ENCODE results near the gene IL22RA1.

IL22RA1 gene

DNA sequence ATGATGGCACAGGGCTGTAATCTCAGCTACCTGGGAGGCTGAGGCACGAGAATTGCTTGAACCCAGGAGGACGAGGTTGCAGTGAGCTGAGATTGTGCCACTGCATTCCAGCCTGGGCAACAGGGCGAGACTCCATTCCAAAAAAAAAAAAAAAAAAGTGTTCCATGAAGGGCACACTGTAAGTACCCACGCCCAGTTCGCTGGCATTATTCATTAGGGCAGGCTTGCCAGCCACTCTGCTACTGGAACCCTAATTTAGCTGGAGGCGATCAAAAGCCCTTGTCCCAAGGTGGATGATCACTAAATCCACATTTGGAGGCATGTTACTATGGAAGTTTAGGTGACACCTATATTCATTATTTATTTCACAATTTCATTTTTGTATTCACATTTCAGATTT lies 39.1 kb upstream of the IL22RA1 start:
- no peaks in the 10 kb centered on the region for H3K4me1 ChIP-seq
- no peak overlapping the region for H3K4me3 ChIP-seq (ENCODE audit: low read depth, low read length)
- TF ChIP-seq, protein P1, sequence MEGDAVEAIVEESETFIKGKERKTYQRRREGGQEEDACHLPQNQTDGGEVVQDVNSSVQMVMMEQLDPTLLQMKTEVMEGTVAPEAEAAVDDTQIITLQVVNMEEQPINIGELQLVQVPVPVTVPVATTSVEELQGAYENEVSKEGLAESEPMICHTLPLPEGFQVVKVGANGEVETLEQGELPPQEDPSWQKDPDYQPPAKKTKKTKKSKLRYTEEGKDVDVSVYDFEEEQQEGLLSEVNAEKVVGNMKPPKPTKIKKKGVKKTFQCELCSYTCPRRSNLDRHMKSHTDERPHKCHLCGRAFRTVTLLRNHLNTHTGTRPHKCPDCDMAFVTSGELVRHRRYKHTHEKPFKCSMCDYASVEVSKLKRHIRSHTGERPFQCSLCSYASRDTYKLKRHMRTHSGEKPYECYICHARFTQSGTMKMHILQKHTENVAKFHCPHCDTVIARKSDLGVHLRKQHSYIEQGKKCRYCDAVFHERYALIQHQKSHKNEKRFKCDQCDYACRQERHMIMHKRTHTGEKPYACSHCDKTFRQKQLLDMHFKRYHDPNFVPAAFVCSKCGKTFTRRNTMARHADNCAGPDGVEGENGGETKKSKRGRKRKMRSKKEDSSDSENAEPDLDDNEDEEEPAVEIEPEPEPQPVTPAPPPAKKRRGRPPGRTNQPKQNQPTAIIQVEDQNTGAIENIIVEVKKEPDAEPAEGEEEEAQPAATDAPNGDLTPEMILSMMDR (IDR thresholded peaks at IDR 0.05) = no peak
- no peaks in the 10 kb centered on the region for H3K79me2 ChIP-seq
- no peaks in the 10 kb centered on the region for H3K36me3 ChIP-seq (ENCODE audit: control insufficient read depth, insufficient read depth, low read length)
- H3K9ac ChIP-seq = no peak overlapping the region
- H3K9me3 ChIP-seq (ENCODE audit: control insufficient read depth, low read length) = no peaks in the 10 kb centered on the region
- no peak overlapping the region for H3K4me2 ChIP-seq (ENCODE audit: low read length)
- no peak overlapping the region for H2AFZ ChIP-seq
- no peak overlapping the region for H3K27ac ChIP-seq
- H3K27me3 ChIP-seq (ENCODE audit: control insufficient read depth, insufficient read depth, low read length) = no peaks in the 10 kb centered on the region

DNA sequence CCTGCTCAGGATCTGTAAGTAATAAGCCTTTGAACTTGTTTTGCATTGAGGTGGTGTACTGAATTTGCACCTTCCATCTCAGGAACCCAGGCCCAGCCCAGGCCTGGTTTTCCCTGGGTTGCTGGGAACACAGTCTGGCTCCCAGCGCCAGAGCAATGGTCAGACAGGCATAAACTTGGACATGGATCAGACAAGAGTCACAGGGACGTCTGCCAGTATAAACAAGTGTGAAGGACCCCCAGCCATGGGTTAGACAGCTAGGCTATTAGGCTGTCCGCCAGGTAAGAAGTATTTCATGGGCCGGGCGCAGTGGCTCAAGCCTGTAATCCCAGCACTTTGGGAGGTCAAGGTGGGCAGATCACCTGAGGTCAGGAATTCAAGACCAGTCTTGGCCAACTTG lies 38.7 kb upstream of the IL22RA1 start:
- no peak overlapping the region for H3K4me3 ChIP-seq (ENCODE audit: low read depth, low read length)
- no peak overlapping the region for H2AFZ ChIP-seq
- H3K9me3 ChIP-seq (ENCODE audit: control insufficient read depth, low read length) = no peaks in the 10 kb centered on the region
- no peaks in the 10 kb centered on the region for H3K4me1 ChIP-seq
- H3K27me3 ChIP-seq (ENCODE audit: control insufficient read depth, insufficient read depth, low read length) = no peaks in the 10 kb centered on the region
- H3K4me2 ChIP-seq (ENCODE audit: low read length) = no peak overlapping the region
- no peak overlapping the region for H3K27ac ChIP-seq
- TF ChIP-seq, protein P1 (IDR thresholded peaks at IDR 0.05) = no peak
- H3K79me2 ChIP-seq = no peaks in the 10 kb centered on the region
- no peaks in the 10 kb centered on the region for H3K36me3 ChIP-seq (ENCODE audit: control insufficient read depth, insufficient read depth, low read length)
- H3K9ac ChIP-seq = no peak overlapping the region

DNA sequence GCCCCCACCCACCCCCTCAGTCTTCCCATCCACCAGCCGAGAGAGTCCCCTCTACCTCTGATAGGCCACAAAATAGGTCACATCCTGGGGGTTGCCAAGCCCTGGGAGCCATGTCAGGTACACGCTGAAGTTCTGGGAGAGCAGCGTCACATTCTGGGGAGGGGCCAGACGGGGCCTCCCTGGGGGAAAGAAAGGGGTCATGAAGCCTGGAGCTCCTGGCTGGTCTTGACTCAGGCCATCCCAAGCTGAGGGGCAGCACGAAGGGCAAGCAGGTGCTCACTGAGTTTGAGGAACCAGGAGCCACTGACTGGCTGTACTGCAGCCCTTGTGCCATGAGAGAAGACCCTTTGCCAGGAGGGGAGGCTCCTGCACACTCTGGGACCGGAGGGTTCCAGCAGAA lies 37.7 kb upstream of the IL22RA1 start:
- no peak overlapping the region for H3K4me3 ChIP-seq (ENCODE audit: low read depth, low read length)
- H3K4me1 ChIP-seq = no peaks in the 10 kb centered on the region
- no peaks in the 10 kb centered on the region for H3K36me3 ChIP-seq (ENCODE audit: control insufficient read depth, insufficient read depth, low read length)
- H3K9ac ChIP-seq = no peak overlapping the region
- H3K4me2 ChIP-seq (ENCODE audit: low read length) = no peak overlapping the region
- H3K9me3 ChIP-seq (ENCODE audit: control insufficient read depth, low read length) = no peaks in the 10 kb centered on the region
- no peak overlapping the region for H3K27ac ChIP-seq
- TF ChIP-seq, protein P1 (IDR thresholded peaks at IDR 0.05) = no peak
- H3K79me2 ChIP-seq = no peaks in the 10 kb centered on the region
- no peak overlapping the region for H2AFZ ChIP-seq
- no peaks in the 10 kb centered on the region for H3K27me3 ChIP-seq (ENCODE audit: control insufficient read depth, insufficient read depth, low read length)

DNA sequence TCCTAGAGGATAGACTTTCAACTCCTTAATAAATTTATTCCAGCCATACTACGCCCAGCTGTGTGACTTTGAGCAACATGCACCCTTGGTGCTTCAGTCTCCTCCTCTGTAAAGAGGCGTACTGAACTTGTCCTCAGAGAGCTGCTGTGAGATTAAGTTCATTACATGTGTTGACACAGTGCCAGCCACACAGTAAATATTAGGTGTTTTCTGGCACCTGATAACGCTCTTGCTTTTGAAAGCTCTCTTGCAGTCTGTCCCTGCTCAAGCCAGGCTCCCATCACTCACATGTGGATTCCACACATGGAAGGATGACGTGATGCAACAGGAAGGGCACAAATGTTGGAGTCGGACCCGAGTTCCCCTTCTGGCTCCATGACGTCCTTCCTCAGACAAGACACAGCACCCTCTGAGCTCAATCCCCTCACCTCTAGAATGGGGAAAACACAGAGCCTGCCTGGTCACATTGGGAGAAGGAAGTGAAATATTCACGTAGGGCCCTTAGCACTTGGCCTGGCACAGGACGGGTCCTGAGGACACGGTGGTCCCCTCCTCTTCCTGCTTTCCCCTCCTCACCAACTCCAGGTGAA lies 36.4 kb upstream of the IL22RA1 start:
- H3K79me2 ChIP-seq = no peaks in the 10 kb centered on the region
- no peaks in the 10 kb centered on the region for H3K27me3 ChIP-seq (ENCODE audit: control insufficient read depth, insufficient read depth, low read length)
- H3K4me1 ChIP-seq = no peaks in the 10 kb centered on the region
- H3K9ac ChIP-seq = no peak overlapping the region
- no peak overlapping the region for H3K27ac ChIP-seq
- H3K4me2 ChIP-seq (ENCODE audit: low read length) = no peak overlapping the region
- no peak overlapping the region for H2AFZ ChIP-seq
- H3K9me3 ChIP-seq (ENCODE audit: control insufficient read depth, low read length) = no peaks in the 10 kb centered on the region
- no peaks in the 10 kb centered on the region for H3K36me3 ChIP-seq (ENCODE audit: control insufficient read depth, insufficient read depth, low read length)
- TF ChIP-seq, protein P1 (IDR thresholded peaks at IDR 0.05) = no peak
- H3K4me3 ChIP-seq (ENCODE audit: low read depth, low read length) = no peak overlapping the region

DNA sequence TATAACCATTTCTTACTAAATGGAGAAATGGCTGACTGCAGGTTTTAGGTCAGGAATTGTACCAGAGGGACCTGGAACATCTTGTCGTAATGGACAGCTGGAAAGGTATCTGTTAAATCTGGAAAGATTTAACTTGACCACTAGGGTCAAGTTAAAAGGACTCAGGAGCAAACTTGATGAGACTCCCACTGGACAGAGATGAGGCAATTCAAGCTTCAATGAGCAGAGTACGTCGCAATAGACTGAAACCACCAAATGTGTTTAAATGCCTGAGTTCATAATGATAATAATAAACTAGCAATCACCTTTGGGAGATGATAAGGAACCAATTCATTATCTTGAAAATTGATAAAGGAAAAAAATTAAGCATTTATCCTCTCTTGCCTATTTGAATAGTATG lies 35.5 kb upstream of the IL22RA1 start:
- Histone ChIP-seq H3K36me3 (ENCODE audit: control insufficient read depth, insufficient read depth, low read length) (no peaks in the 10 kb centered on the region), H3K4me1 (no peaks in the 10 kb centered on the region), H3K9me3 (ENCODE audit: control insufficient read depth, low read length) (no peaks in the 10 kb centered on the region), H3K79me2 (no peaks in the 10 kb centered on the region), H3K27ac (no peak overlapping the region), H2AFZ (no peak overlapping the region), H3K27me3 (ENCODE audit: control insufficient read depth, insufficient read depth, low read length) (no peaks in the 10 kb centered on the region), H3K4me2 (ENCODE audit: low read length) (no peak overlapping the region), H3K9ac (no peak overlapping the region), H3K4me3 (ENCODE audit: low read depth, low read length) (no peak overlapping the region)
- TF ChIP-seq, protein P1 (IDR thresholded peaks at IDR 0.05) = no peak
